Testis (tissue), 3 donors: ENCODE data around the gene ZNF845. TPM values are rescaled to one million over a fixed set of nuclear protein-coding genes. Genes with fewer than 3 reads are reported as not detected.
A peak's percentile ranks its signal among the peaks of the same experiment; 100 is the strongest.
"Not testable (repeated sequence)": the region's sequence is repeated elsewhere in the genome, so short reads cannot be mapped to it uniquely, and the experiment has no call there.

Experiments used
- DNase-seq: peaks from one replicate; pipeline ENCODE4 v3.0.0-alpha.2; 2019
- H3K27ac ChIP-seq, 2 donors: fragments of 200-600 bp; sonication (generic); one replicate each; pipeline ENCODE4 v1.5.1; 2019
- H3K27me3 ChIP-seq: fragments of 200-600 bp; sonication (generic); one replicate; pipeline ENCODE4 v1.5.1; 2019
- H3K36me3 ChIP-seq: fragments of 200-600 bp; sonication (generic); one replicate; pipeline ENCODE4 v1.5.1; 2017; ENCODE audit warnings: low read depth; ENCODE audit errors: missing control alignments
- H3K4me1 ChIP-seq: fragments of 200-600 bp; sonication (generic); one replicate; pipeline ENCODE4 v1.5.1; 2019
- H3K4me3 ChIP-seq, 2 donors: fragments of 200-600 bp; sonication (generic); one replicate each; pipeline ENCODE4 v1.5.1; 2017 to 2019
- H3K9me3 ChIP-seq: fragments of 200-600 bp; sonication (generic); one replicate; pipeline ENCODE4 v1.5.1; 2017
- POLR2A ChIP-seq: fragments of 450-650 bp; IDR thresholded peaks from one replicate; pipeline ENCODE4 v1.6.1; 2017; ENCODE audit warnings: antibody characterized with exemption, mild to moderate bottlenecking, moderate library complexity
- WGBS, 2 donors: methylation state at CpG; one replicate each; pipeline ENCODE4 v1.1.5; 2018; 5-methylcytosine and 5-hydroxymethylcytosine counted together
- intact Hi-C: fragments of 100-400 bp; cut with DNase I; formaldehyde crosslinking; loops from one replicate; pipeline ENCODE4 v1.15.1; 2023; ENCODE audit warnings: low total_unique reads
- polyA plus RNA-seq: library from polyadenylated mRNA; stranded (reverse); fragments of 350-450 nt; fragmentation: Illumina TruSeq; extraction: RNeasy Lipid Tissue Mini Kit (QIAGEN cat#74804); gene quantifications from one replicate; pipeline ENCODE4 v1.2.3, GENCODE V29; 2014; ENCODE audit warnings: low read depth, low replicate concordance; ENCODE audit not compliant: insufficient read depth
- total RNA-seq, 2 donors: library from RNA; depleted of rRNA; stranded (reverse); fragments of >200 nt; gene quantifications; one replicate each; pipeline ENCODE4 v1.2.3, GENCODE V29; 2016
- TF ChIP-seq, protein P1 (sequence below), 3 experiments: fragments of 450-650 bp in 2 of 3; fragments of 200-600 bp in 1 of 3; sonication (generic) in 1 of 3; IDR thresholded peaks; one replicate each; pipeline ENCODE4 v1.5.1; 2016 to 2019; ENCODE audit warnings: antibody characterized with exemption in 3 of 3, mild to moderate bottlenecking in 2 of 3, moderate library complexity in 1 of 3

ZNF845 gene
- total and polyA plus RNA-seq, 3 donors from 2014 or later = 2.1 to 6.6 (median 6.5) TPM

DNA sequence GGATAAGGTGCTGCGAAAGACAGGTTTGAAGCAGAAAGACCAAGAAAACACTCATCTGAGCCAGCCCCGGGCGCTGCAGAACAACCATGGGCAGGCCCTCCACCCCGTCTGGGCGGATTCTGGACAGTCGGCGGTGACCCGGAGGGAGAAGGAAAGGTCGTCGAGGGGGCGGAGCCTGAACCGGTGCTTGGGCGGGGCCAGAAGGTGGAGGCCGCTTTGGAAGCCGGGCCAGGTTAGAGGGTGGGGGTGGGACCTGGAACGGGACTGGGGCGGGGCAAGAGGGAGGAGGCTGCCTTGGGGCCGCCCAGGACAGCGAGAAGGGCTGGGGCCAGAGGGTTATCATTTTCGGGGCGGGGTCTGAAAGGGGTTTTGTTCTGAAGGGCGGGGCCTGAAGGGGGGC, 56.4 kb downstream of the ZNF845 start:
- TF ChIP-seq, protein P1, sequence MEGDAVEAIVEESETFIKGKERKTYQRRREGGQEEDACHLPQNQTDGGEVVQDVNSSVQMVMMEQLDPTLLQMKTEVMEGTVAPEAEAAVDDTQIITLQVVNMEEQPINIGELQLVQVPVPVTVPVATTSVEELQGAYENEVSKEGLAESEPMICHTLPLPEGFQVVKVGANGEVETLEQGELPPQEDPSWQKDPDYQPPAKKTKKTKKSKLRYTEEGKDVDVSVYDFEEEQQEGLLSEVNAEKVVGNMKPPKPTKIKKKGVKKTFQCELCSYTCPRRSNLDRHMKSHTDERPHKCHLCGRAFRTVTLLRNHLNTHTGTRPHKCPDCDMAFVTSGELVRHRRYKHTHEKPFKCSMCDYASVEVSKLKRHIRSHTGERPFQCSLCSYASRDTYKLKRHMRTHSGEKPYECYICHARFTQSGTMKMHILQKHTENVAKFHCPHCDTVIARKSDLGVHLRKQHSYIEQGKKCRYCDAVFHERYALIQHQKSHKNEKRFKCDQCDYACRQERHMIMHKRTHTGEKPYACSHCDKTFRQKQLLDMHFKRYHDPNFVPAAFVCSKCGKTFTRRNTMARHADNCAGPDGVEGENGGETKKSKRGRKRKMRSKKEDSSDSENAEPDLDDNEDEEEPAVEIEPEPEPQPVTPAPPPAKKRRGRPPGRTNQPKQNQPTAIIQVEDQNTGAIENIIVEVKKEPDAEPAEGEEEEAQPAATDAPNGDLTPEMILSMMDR (IDR thresholded peaks at IDR 0.05) = no peak
- no peak for TF ChIP-seq POLR2A
- Histone ChIP-seq H3K27ac (no peak overlapping the region), H3K36me3 (no peaks in the 10 kb centered on the region), H3K4me1 (no peaks in the 10 kb centered on the region), H3K4me3 (peak overlapping the region; percentile 32 to 49), H3K27me3 (no peaks in the 10 kb centered on the region), H3K9me3 (no peaks in the 10 kb centered on the region)
- WGBS, 2 donors = 17 to 35% methylated on average over 19 to 22 of the region's 22 CpGs
- intact Hi-C loops = no loop called here
- DNase-seq = peak; percentile 76

DNA sequence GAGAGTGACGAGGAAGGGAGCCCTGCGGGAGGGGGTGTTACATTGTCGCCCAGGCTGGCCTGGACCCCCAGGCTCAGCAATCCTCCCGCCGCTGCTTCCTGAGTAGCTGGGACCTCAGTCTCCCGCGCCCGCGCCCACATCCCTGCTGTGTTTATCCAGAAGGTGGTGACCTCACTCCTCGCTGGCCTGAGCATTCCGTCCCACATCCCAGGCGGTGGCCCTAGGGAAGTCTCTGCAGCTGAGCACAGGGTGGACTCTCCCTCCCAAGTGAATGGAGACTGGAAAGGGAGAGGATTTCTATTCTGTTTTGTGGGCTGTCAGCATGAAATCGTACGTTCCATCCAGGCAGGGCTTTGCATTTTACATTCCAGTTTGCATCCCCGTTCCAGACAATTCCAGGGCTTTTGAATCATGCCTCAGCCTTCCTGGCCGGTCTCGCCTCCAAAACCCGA, 61.0 kb downstream of the ZNF845 start:
- H3K4me1 ChIP-seq = peaks cover 9% of the 10 kb centered on the region
- H3K27ac ChIP-seq = peak overlapping the region; percentile 63 to 84
- 0 to 1% methylated on average over 13 to 18 of the region's 18 CpGs for WGBS, 2 donors
- H3K4me3 ChIP-seq = peak overlapping the region; percentile 76 to 85
- peak; percentile 56 for DNase-seq
- no peaks in the 10 kb centered on the region for H3K36me3 ChIP-seq
- H3K27me3 ChIP-seq = no peaks in the 10 kb centered on the region
- intact Hi-C loops = no loop called here
- H3K9me3 ChIP-seq = no peaks in the 10 kb centered on the region
- no peak for TF ChIP-seq POLR2A
- TF ChIP-seq, protein P1 (IDR thresholded peaks at IDR 0.05) = no peak

DNA sequence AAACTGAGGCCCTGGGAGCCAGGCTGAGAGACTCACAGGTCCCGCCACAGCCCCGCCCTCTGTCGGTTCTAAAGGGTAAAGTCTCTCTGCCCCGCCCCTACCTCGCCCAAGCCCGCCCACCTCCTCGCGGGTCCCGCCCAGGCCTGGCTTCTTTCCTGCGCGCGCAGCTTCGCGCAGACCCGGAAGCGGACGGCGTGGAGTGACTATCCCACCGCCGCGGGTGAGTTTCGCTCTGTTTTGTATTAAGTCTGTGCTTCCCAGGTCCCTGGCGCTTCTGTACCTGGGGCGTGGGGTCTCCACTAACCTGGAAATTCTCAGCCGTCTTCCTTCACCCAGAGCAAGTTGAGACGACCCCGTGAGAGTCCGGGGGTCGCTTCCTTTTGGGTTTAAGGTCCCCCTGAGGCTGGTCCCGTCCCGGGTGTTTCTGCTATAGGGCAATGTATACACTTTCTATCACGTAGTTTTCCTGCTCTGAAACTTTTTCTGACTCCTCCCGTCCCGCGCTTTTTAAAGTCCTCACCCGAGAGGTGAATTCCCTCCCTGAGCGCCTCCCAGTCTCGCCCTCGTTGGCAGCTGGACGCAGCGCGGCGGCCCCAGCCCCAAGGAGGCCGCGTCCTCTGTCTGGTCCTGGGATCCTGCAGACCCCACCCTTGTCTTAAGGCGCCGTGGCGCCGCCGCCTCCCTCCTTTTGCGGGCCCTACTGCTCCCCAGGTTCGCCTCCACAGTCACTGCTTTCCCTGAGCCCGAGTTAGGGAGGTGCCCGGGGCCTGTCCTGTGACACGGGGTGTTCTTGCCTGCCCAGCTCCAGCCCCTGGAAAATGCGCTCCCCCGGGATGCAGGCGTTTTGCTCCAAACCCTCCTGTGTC, 61.7 kb downstream of the ZNF845 start, which contains the start of gene ZNF765:
Gene ZNF765, plus strand, starts transcription at position 176 of the 866 bp plus-strand sequence. CDS start 2,867 bp downstream, outside the sequence.
- TF ChIP-seq, protein P1 (IDR thresholded peaks at IDR 0.05) = peak; percentile 50 to 57 (median 55)
- TF ChIP-seq POLR2A = peak; percentile 36
- Histone ChIP-seq H3K27ac (peak within 1 kb of the TSS; percentile 63 to 84), H3K9me3 (no peaks in the 10 kb centered on the region), H3K4me3 (peak within 1 kb of the TSS; percentile 76 to 85), H3K4me1 (peaks cover 9% of the 10 kb centered on the region), H3K36me3 (peaks cover 4% of the 10 kb centered on the region), H3K27me3 (no peaks in the 10 kb centered on the region)
- peak; percentile 98 for DNase-seq
- intact Hi-C loops = no loop called here
- 0% methylated on average over 51 to 58 of the region's 58 CpGs for WGBS, 2 donors

DNA sequence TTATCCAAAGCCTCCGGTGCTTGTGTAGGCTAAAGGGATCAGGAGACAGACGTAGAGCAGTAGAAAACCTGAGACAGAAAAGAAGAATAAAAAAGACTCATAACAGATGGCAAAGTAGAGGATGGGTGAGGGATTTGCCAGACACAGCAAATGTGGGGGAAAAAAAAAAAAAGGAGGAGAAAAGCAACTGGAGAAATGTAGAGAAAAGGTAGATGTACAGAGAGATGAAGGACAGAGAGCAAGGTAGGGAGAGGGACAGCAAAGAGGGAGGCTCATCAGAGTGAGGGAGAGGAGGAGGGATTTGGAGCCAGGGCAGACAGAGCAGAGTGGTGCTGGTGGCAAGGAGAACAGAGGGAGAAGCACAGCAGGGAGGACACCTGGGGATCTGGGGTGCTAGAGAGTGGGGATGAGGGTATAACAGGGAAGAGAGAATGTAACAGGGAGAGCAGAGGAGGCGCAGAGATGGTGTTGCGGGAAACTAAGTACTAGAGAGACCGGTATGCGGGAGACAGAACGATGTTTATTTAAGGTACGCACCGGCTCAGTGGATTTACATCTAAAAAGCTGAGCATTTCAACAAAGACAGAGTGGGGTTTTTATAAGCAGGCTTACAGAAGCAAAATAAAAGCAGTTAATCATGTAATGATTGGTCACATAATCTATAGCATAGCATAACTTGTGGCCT, 62.4 kb downstream of the ZNF845 start:
- DNase-seq, H3K9me3 ChIP-seq, H3K27me3 ChIP-seq, H3K36me3 ChIP-seq, H3K4me1 ChIP-seq, intact Hi-C loops: not testable (repeated sequence)
- peak overlapping the region; percentile 76 to 85 for H3K4me3 ChIP-seq
- H3K27ac ChIP-seq = peak overlapping the region; percentile 63 to 84
- WGBS, 2 donors = 5 to 6% methylated on average over 9 of the region's 9 CpGs

DNA sequence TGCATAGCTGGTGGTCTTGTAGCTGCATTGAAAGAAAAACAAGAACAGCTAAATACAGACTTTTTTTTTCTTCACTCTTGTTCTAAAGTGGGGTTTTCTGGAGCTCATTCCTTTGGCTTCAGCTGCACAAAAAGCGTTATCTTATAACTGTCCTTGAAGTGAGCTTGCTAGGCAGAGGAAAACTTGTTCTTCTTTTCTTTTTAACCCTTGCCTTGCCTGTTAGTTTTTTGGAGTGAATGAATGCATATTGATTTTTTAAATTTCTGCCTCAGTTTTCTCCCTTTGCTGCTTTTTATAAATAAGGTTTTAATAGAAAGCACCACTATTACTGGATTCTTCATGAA, 62.9 kb downstream of the ZNF845 start:
- 0% methylated on average over 1 of the region's 1 CpG for WGBS, 2 donors
- intact Hi-C loops = no loop called here

DNA sequence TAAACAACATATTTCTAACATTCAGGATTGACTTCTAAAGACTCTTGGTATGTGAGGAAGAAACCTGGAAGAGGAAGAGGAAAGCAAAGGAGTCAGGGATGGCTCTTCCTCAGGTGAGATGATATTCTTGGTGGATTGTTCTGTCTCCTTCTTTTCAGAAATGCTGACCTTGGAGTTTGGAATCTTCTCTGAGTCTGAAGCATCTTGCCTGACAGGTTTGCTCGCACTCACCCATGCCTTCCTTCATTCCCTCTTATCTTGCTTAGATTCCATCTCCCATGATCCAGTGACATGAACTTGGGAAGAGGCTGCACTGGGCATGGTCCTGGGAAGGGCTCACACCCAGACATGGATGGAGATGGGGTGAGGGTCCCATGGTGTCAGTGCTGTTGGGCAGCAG, 64.4 kb downstream of the ZNF845 start:
- H3K36me3 ChIP-seq, H3K27me3 ChIP-seq, DNase-seq, H3K4me1 ChIP-seq, H3K27ac ChIP-seq, intact Hi-C loops, H3K4me3 ChIP-seq, H3K9me3 ChIP-seq: not testable (repeated sequence)
- 58 to 60% methylated on average over 1 of the region's 1 CpG for WGBS, 2 donors

More for the DNA sequence above, 62.9 kb downstream of the ZNF845 start:
- no peaks in the 10 kb centered on the region for H3K27me3 ChIP-seq
- no peak for DNase-seq
- peaks cover 5% of the 10 kb centered on the region for H3K36me3 ChIP-seq
- H3K4me3 ChIP-seq = peak overlapping the region; percentile 76 to 85
- no peaks in the 10 kb centered on the region for H3K9me3 ChIP-seq
- H3K4me1 ChIP-seq = peaks cover 9% of the 10 kb centered on the region
- peak overlapping the region in 1 of 2 donors; percentile 84 for H3K27ac ChIP-seq
- TF ChIP-seq POLR2A = no peak
- TF ChIP-seq, protein P1 (IDR thresholded peaks at IDR 0.05) = no peak
